HUDEP-2 (cell line): ENCODE data around the gene STK32C.
A peak's percentile ranks its signal among the peaks of the same experiment; 100 is the strongest.

ENCODE experiments used
- DNase-seq, 76 experiments: peaks; one replicate each; lab custom pipeline; 2025; ENCODE audit not compliant: unreplicated experiment in 76 of 76; lab: John Stamatoyannopoulos, UW

STK32C gene

DNA sequence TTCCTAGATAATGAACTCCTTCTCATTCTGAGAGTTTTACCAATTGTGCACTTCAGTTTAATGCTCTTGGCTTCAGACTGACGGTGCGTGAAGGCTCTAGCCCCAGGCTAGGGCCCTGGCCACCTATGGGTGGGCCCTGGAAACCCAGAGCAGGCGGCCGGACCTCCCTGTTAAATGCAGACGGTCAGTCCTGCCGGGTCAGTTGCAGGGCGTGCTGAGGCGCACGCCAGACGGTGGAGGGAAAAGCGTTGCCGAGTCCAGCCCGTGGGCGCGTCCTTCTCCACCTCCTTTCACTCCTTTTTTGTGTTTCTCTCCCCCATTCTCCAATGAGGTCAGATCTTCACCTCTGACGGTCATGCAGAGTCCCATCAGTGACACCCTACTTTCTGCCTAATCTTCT, 118.7 kb downstream of the STK32C start:
- no peak for DNase-seq

DNA sequence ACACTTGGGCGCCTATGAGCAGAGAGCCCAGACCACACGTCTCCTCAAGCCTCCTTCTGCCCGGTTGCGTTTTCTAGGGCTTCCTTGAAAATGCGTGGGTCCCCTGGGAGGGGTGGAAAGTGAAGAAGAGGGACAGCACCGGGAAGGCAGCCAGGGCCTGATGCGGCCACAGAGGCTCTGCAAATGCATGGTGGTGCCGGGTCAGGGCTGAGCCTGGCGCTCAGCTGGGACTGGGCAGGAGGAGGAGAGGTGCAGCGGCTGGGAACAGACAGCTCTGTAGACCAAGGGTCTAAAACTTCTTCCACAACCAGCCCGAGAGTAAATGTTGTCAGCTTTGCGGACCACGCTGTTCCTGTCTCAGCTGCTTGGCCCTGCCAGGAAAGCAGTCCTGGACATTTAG, 119.4 kb downstream of the STK32C start:
- DNase-seq, result no peak

DNA sequence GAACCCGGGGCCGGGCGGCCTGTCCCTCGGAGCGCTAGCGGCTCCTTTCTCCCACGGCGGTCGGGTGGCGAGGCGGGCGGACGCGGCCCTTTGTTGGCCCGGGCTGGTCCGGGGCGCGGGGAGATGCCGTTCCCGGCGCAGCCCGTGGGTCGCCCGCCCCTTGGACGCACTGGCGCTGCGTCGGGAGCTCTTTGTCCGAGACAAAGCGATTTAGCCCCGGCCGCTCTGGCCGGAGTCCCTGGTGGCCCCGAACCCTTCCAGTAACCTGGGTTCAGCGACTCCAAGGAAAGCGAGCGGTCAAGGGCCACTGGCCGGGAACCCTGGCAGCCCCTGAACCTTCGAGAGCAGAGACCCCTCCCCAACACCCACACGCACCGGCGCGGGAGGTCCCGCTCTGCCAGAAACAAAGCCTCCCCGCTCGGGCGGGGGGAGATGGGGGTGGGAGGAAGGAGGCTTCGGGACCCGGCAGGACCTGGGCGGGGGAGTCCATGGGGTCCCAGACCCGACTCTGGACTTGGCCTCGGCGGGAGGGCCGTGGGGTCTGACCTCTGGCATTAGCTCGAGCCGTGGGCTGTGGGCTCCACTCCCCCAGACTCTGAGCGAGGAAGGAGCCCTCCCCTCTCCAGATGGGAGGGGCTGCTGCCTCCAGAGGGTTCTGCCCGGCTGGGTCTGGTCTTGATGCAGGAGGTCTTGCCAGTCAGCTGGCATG, 120.2 kb downstream of the STK32C start:
- DNase-seq, result no peak

DNA sequence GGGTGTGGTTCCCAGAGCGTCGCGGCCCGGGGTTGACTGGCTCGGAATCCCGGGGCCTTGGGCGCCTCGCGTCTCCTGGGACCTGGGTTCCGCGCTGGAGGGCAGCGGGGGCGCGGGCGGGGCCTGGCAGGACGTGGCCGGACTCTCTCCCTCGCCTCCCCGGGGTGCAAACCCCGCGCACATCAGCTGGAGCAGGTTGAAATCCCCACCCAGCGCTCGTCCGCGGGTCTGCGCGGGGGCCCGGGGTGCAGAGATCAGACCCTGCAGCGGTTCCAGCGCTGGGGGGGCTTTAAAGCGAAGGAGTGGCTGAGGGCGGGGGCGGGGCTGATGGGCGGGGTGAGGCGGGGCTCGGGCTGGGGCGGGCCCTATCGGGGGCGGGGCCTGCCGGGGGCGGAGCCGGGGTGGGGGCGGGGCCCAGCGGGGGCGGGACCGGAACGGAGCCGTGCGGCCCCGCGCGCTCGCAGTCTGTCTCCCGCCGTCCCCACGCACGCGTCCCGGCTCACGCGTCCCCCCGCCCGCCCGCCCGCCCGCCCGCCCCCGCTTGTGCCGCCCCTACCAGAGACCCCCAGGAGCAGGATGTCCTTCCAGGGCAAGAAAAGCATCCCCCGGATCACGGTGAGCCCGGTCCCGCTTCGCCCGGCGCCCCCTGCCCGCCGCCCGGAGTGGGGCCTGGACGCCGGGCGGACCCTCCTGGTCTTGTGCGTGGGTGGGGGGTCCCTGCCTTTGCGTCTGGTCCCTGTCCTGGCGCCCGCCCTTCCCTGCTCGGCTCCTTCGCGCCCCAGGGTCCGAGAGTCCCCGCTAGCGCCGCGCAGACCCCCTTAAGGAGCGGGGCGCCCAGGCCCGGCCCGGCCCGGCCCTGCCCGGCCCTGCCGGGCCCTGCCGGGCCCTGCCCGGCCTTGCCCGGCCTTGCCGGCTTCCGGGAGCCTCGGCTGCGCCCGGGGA, 121.0 kb downstream of the STK32C start, which contains the start of gene DPYSL4:
DPYSL4 (plus strand) TSS at position 461 of the 942 bp plus-strand sequence; CDS start at position 577, 116 bp downstream.
- peak in 7 of 76 experiments; percentile 2 to 41 (median 15) for DNase-seq

DNA sequence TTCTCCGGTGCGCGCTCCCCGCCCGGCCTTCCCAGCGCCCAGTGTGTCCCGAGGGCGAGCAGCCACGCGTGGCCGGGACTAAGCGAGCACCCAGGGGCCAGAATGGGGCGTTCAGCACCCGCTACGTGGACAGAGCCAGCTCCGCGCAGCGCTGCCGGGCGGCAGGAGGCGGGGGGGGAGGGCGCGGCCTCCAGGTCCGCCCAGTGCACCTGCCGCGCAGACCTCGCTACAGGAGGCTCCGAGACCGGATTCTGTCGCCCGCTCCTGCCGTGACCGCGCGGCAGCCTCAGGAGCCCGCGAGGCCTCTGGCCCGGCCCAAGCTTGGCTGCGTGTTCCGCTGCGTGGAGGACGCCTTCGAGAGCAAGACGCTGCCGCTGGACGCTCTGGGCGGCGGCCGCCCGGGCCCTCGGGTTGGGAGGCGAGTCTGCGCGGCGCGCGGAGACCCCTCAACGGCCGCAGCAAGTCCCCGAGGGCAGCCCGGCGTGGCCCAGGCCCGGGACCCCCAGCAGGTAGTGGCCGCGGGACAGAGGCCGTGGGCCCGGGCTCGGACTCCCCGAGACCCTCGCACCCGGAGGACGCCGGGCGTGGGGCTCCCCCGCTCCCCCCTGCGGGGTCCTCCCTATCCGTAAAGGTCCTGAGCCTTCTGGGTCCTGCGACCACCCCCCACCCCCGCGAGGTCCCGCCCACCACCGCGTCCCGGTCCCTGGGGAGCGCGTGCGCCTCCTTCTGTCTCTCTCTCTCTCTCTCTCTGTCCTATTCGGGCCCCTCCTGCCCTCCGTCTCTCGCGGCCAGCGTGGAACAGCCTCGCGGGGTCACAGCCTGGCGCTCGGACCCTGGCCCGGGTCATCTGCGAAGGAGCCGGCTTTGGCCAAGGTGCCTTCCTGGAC, 121.9 kb downstream of the STK32C start:
- DNase-seq, result peak in 1 of 76 experiments; percentile 1

DNA sequence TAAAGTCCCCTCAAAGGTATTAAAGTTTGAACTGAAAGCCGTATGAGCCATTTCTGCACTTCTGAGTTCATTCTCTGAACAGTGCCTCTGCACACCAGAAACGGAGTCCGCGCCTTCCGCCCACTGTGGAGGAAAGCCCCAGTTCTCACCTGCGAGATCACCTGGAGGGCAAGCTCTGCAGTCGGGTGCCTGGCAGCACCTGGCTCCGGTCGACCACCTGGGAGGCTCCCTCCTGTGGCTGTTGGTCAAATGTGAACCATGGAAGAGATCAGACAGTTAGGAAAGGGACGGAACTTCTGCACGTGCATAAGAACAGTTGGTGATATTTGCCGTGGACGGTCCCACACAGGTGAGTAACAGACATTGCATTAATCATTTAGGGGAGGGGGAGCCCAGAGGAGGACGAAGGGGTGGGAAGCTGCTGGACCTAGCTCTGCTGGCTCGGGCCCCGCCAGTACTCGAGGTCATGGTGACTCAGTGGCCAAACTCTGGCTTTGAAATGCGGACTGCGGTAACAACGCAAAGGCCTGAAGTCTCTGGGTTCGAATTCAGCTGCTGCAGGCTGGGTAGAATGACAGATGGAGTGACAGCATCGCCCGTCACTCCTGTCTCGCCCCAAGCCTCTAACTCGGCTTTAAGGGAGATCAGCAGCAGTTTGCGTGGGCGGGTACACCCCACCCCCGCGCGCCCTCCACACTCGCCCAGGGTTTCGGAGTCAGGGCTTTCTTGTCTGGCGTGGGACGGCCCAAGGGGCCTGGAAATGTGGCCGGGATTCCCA, 122.7 kb downstream of the STK32C start:
- DNase-seq, result no peak

DNA sequence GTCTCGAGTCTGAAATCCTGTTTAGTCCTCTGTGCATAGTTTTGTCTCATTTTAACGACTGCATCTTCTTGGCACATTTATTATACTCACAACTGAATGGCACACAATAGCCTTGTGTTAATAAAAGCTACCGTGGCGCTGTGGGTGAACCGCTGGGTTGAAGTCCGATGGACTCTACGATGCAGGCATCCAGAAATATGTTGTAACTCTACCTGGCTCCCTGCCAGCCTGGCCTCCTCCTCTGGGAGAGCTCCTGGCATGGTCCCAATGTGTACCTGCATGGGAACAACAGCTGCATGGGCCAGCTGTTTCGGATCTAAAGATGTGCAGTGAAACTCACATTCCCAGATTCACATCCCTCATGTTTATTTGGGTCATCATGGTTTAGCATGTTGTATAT, 124.7 kb downstream of the STK32C start:
- DNase-seq, result no peak

DNA sequence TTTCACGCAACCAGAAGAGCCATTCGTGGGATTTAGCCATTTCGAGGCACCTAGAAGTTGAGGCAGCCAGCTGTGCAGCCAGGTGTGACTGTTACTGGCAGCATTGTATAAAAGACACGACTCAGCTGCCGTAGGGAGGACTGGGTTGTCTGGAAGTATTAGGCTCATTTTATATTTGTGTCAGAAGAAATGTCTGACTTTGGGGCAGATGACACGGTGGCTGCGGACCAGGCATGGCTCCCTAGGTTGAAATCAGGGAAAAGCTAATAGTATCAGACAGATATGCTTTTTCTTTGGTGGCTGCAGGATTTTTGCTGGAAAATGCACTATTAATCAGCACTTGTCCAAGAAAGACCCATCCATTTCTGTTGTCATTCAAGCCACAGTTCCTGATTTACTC, 125.2 kb downstream of the STK32C start:
- DNase-seq, result no peak

DNA sequence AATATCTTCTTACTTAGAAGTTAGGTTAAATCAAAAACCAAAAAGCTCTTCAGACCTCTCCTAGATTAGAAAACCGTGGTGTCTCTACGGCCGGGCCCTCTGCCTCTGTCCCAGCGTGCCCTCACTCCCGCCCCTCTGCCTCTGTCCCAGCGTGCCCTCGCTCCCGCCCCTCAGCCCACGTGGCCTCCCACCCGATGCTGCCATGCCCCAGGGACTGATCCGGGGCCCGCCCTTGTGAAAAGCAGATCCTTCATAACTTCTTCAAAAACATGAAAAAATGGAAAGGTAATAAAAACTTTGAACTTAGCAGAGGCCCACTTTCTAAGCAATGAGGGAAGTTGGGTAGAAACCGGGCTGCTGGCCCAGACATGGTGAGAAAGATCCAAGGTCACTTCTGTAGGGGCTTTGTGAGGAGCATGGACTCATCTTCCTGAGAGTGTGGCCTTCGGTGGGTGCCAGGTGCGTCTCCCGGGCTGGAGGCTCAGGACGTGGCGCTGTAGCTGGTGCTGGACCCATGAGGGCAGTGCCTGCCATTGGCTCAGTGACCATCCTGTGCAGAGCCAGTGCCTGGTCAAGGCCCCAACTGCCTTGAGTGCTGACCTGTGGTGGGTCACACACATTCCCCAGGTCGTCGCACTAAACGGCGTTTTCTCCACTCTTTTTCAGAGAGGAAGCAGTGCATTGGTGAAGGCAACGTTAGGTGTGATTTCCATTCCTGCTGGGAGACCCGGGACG, 125.9 kb downstream of the STK32C start:
- DNase-seq, result no peak

DNA sequence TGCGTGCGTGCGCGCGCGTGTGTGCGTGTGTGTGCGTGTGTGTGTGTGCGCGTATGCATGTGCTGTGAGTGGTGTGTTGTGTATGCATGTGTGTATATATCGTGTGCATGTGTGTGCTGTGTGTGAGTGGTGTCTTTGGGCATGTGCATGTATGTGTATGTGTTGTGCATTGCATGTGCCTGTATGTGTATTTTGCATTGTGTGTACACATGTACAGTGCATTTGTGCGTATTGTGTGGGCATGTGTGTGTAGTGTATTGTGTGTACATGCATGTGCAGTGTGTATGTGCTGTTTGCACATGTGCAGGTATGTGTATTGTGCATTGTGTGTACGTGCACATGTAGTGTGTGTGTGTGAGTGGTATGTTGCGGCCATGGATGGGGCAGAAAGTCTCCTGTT, 127.0 kb downstream of the STK32C start:
- no peak for DNase-seq

DNA sequence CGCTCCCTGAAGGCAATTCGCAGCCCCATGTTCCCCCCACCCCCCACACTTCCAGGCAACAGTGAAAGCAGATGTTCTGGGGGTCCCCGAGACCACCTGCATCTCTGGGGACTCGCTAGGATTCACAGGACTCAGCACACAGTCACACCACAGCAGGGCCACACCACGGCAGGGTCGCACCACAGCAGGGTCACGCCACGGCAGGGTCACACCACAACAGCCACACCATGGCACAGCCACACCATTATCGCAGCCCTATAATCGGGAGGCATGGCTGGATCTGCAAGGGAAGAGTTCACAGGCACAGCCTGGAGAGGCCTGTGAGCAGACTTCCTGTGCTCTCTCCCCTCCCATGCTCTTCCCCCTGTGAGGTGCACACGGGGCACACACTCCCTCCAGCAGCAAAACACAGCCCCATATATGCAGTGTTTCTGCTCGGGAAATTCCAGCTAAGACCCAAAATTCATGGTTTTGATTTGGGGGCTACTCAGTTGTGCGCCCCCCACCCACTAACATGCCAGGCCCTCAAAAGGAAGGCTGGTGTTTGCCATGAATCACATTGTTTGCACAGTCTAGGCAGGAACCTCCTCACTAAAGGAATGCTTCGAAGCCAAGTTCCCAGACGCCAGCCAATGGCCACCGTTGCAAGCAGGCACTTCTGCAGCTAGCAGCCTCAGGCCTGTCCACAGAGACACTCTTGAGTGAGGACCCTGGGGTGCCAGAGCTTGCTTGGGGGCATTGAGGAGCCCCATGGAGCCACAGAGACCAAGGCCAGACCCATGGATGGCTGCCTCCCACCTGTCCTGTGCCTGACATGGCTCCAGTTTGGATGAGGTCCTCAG, 128.0 kb downstream of the STK32C start:
- no peak for DNase-seq

DNA sequence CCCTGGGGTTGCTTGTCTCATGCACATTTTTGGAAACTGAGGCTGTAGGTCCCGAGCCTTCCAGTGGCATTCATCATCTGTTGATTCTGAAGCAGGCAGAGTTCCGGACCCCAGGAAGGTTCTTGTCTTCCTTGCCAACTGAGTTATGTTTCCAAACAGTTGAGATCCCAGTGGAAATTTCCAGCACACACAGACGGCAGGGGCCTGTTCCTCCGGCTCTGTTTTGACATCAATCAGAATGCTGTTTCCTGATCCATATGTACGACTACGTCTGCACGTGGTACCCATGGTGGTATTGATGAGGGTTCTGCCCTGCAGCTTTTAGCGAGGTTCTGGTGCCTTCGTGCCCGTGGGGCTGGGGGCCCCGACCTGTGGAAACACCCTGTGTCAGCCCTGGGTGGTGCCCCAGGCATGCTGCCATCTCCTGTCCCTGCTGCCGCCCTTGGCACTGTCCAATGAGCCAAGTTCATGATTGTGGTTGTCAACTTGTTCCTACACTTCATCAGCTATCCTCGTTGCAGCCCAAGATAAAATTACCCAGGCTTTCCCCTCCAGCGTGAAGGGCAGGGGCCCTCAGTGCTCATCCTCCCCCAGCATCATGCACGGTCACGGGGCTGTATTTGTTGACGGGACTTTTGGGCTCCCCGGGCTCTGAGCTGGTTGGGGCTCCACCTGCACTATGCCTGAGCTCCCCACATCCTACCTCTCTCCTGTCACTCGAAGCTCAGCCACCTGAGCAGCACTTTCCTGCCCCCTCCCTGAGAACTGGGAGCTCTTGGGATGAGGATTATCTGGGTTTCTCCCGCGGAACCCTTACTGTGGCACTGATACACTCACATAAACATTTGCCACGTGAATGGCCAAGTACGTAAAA, 128.8 kb downstream of the STK32C start:
- DNase-seq, result no peak

DNA sequence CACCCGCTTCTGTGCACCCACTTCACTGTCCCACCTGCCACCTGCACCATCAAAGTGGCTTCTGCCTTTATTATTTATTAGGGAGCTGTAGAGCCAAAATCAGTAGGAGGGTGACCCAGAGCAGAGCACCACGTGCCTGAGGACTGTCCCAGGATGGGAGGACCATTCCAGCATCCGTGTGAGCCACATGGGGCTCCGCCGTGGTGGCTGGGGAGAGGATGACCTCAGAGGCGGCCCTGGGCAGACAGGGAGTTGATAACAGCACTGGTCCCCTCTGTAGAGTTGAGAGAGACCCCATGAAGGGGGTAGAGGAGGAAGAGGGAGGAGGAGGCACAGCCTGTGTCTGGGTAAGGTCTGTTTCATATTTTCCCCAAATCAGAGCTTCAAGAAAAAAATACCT, 129.7 kb downstream of the STK32C start:
- DNase-seq, result no peak

DNA sequence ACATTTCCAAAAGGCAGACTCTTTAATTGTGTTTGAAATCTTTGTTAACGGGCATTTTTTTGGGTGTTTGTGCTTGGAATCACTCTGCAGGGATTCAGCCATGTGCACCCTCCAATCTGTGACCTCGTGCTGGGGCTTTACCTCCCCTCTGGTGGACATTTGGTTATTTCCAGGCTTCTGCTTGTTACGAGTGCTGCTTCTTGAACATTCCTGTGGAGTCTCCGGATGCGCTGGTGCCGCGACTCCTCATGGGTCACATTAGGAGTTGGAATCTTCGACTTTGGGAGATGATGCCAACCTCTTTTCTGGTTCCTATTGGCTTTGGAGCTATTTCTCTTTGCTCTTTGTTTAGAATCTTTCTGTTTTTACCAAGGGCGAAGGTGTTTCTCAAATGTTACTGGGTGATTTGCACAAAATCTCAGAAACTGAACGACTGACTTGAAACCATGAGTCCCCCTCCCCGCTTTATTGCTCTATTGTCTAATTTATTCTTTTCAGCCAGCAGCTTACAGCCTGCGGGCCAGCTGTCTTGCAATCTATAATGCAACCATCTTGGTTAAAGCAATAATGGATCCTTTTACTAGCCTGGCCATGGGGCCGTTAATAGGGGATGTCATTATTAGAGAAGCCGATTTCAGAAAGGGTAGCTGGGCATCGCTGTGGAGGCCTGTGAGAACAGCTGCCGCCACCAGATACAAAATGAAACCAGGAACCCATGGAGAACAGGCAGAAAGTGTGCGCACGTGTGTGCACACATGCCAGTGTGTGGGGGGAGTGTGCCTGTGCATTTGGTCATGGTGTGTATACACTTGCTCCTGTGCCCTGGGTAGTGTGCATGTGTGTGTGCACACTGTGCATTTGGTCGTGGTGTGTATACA, 130.9 kb downstream of the STK32C start:
- DNase-seq, result no peak

DNA sequence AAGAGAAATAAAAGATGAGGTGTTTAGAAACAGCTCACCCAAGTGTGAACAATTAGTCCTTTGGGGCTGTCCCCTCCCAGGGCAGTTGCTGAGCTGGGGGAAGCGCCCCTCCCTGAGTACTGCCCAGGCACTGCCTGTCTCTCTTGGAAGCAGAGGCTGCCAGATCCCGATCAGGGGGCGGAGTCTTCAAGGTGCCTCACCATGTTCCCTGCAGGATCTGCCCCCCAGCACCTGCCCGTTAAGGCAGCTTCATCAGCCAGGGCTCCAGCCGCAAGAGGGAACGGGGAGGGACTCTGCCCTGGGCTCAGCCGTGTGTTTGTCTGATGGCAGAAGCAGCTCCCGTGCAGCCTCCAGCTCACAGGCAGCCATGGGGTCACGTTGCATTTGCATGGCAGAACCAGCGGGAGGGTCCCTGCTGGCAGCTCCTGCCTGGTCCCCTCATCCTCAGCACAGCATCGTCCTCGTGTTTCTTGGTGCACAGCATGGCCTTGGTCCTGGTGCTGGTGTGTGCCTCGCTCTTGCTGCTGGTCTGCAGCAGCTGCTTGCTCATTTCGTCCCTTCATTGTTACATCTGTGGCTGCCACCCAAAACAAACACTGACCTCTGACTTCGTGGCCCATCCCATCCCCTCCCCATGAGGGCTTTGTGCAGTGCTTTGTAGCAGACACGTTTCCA, 131.7 kb downstream of the STK32C start:
- DNase-seq, result no peak

DNA sequence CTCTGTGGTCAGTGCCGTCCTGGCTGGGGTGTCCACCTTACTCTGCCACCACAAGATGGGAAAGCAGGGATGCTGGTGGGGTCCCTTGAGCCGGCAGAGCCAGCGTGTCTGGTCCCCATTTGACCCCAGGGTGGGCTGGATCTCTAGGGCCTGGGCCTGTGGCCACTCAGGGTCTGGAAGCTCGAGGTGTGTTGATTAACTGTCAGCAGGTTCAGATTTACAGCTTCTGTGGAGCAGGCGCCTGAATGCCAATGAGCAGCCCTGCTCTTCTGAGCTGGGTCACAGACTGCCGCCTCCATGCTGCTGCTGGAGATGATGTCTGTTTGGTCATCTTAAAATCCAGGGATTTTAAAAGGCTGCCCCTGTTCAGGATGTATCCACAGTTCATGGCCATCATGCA, 132.3 kb downstream of the STK32C start:
- DNase-seq, result no peak
